Spleen (tissue), 7 donors: ENCODE measurements around the gene RPS18.

ENCODE experiments used
- CTCF ChIP-seq, 11 experiments: fragments of 200-600 bp in 7 of 11; fragments of 450-650 bp in 4 of 11; sonication (generic) in 4 of 11; IDR thresholded peaks in 8 of 11; conservative IDR thresholded peaks in 3 of 11; 1 replicate in 7 of 11; 2 replicates in 4 of 11; pipeline versions ENCODE4 v1.4.0 to v1.8.0; 2016 to 2021; ENCODE audit warnings: antibody characterized with exemption in 11 of 11, inconsistent platforms in 4 of 11, mild to moderate bottlenecking in 1 of 11
- POLR2A ChIP-seq, 3 donors: fragments of 450-650 bp; IDR thresholded peaks; one replicate each; pipeline ENCODE4 v1.5.1; 2017; ENCODE audit warnings: antibody characterized with exemption in 3 of 3, mild to moderate bottlenecking in 1 of 3
- POLR2AphosphoS5 ChIP-seq, 3 donors: sonication (generic); formaldehyde crosslinking; IDR thresholded peaks; one replicate each; pipeline ENCODE4 v1.5.1; 2017; ENCODE audit warnings: antibody characterized with exemption in 3 of 3
- donor health status: DM: no; HTN: no; CAD: no; lungs with moderate emphysema.
- donor health status: DM: no; HTN: no; CAD: no.
- donor health status: DM: no; HTN: no; CAD: no.

- no peak for TF ChIP-seq CTCF (IDR thresholded peaks at IDR 0.05 in 8 of 11, conservative IDR thresholded peaks at IDR 0.05 in 3 of 11)
- TF ChIP-seq POLR2A (IDR thresholded peaks at IDR 0.05), result no peak
- peak in 1 of 3 donors; percentile 15 for TF ChIP-seq POLR2AphosphoS5 (IDR thresholded peaks at IDR 0.05)
These were observed 6.0 kb downstream of the RPS18 start for GRCh38 chr6:33277663-33278391.
